GM19324 (cell line): ENCODE measurements around the gene OR10A4.
"Not testable (repeated sequence)": the region's sequence is repeated elsewhere in the genome, so short reads cannot be mapped to it uniquely, and the experiment has no call there.

Source experiments
- ATAC-seq: cut with Tn5 transposase; IDR thresholded peaks from one replicate; pipeline ENCODE4 v1.9.1; 2021; ENCODE audit warnings: mild to moderate bottlenecking, moderate library complexity; ENCODE audit not compliant: unreplicated experiment, low FRiP score

OR10A4 gene

GRCh38 chr11:6895010-6895409, 18.6 kb downstream of the OR10A4 start:
- no peak for ATAC-seq

- ATAC-seq: no peak
These were observed 22.5 kb downstream of the OR10A4 start for GRCh38 chr11:6898911-6899310.

GRCh38 chr11:6900327-6900999, 24.0 kb downstream of the OR10A4 start:
- ATAC-seq: no peak

- ATAC-seq: not testable (repeated sequence)
These were observed 28.4 kb downstream of the OR10A4 start for GRCh38 chr11:6904804-6905203.

GRCh38 chr11:6911378-6911777, 35.0 kb downstream of the OR10A4 start:
- ATAC-seq: no peak

- no peak for ATAC-seq
These were observed 35.5 kb downstream of the OR10A4 start for GRCh38 chr11:6911948-6912347.

GRCh38 chr11:6919698-6920097, 43.3 kb downstream of the OR10A4 start:
- ATAC-seq: no peak

- no peak for ATAC-seq
These were observed 44.3 kb downstream of the OR10A4 start, which contains the start of gene OR2D3 for GRCh38 chr11:6920702-6921101. TSS of gene OR2D3 (plus strand) at chr11:6921002. CDS start at chr11:6921002, 0 bp downstream.

GRCh38 chr11:6925007-6925577, 48.7 kb downstream of the OR10A4 start:
- no peak for ATAC-seq

- ATAC-seq: peak; percentile 22
These were observed 49.3 kb downstream of the OR10A4 start for GRCh38 chr11:6925636-6926207.

GRCh38 chr11:6926208-6927029, 50.0 kb downstream of the OR10A4 start, which contains the start of gene ZNF215:
TSS of gene ZNF215 (plus strand) at chr11:6926426. CDS start at chr11:6932273, 5,847 bp downstream.
- peak; percentile 37 for ATAC-seq

- peak; percentile 66 for ATAC-seq
These were observed 50.7 kb downstream of the OR10A4 start for GRCh38 chr11:6927030-6927617.
